Activated CD4-positive, alpha-beta T cell treated with anti-CD3 and anti-CD28 coated beads for 24 hours (primary cell): ENCODE results near the gene BCAS1.
"Not testable (repeated sequence)": the region's sequence is repeated elsewhere in the genome, so short reads cannot be mapped to it uniquely, and the experiment has no call there.

Source experiments
- DNase-seq, 2 donors: peaks; one replicate each; pipeline ENCODE4 v3.0.0-alpha.2; 2020; ENCODE audit warnings: low read depth in 2 of 2

BCAS1 gene

GRCh38 chr20:54017846-54018245, 52.5 kb downstream of the BCAS1 start:
- DNase-seq: no peak

GRCh38 chr20:54015496-54015895, 54.9 kb downstream of the BCAS1 start:
- no peak for DNase-seq

GRCh38 chr20:54014293-54014926, 56.0 kb downstream of the BCAS1 start:
- DNase-seq: no peak

- DNase-seq: no peak
Measured at GRCh38 chr20:54013471-54013870, 56.9 kb downstream of the BCAS1 start.

- no peak for DNase-seq
Measured at GRCh38 chr20:54011346-54011745, 59.0 kb downstream of the BCAS1 start.

GRCh38 chr20:54006216-54006615, 64.2 kb downstream of the BCAS1 start:
- not testable (repeated sequence) for DNase-seq

GRCh38 chr20:54005524-54005923, 64.9 kb downstream of the BCAS1 start:
- no peak for DNase-seq

GRCh38 chr20:54004445-54004844, 65.9 kb downstream of the BCAS1 start:
- DNase-seq: no peak

GRCh38 chr20:54002741-54003140, 67.7 kb downstream of the BCAS1 start:
- DNase-seq: no peak

GRCh38 chr20:54002056-54002575, 68.3 kb downstream of the BCAS1 start:
- DNase-seq: no peak

- DNase-seq: no peak
Measured at GRCh38 chr20:54000914-54001313, 69.5 kb downstream of the BCAS1 start.

GRCh38 chr20:54000262-54000661, 70.1 kb downstream of the BCAS1 start:
- no peak for DNase-seq

GRCh38 chr20:53999077-53999476, 71.3 kb downstream of the BCAS1 start:
- DNase-seq: no peak

- no peak for DNase-seq
Measured at GRCh38 chr20:53996584-53997486, 73.6 kb downstream of the BCAS1 start.

- DNase-seq: no peak
Measured at GRCh38 chr20:53995949-53996348, 74.4 kb downstream of the BCAS1 start.

- no peak for DNase-seq
Measured at GRCh38 chr20:53994088-53994487, 76.3 kb downstream of the BCAS1 start.

GRCh38 chr20:53993310-53993709, 77.1 kb downstream of the BCAS1 start:
- no peak for DNase-seq

GRCh38 chr20:53990768-53991450, 79.5 kb downstream of the BCAS1 start:
- DNase-seq: no peak

GRCh38 chr20:53990003-53990402, 80.4 kb downstream of the BCAS1 start:
- DNase-seq: no peak

- no peak for DNase-seq
Measured at GRCh38 chr20:53989401-53989800, 81.0 kb downstream of the BCAS1 start.

- DNase-seq: no peak
Measured at GRCh38 chr20:53986037-53986650, 84.2 kb downstream of the BCAS1 start.

GRCh38 chr20:53985150-53985518, 85.3 kb downstream of the BCAS1 start:
- DNase-seq: no peak
